ENCODE measurements around the gene LPP.

DNA sequence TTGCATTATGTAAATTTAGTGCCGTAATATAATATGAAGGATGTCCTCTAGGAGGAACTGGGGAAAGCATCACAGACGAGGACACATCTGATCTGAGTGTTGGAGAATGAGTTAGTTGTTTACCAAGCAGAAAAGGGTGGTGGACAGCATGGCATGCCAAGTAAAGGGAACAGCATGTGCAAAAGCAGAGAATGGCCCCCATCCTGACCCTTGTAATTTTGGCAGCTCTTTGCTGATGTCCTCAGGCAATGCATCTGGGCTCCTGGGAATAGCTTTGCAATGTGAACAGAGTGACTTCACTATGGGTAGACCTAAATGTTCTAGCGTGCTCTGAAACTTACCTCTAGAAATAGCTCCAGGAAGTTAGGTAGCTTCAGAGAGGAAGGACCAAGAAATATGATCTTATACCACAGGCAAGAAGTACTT is 263.3 kb downstream of the LPP start:
- TF ChIP-seq POLR2A (IDR thresholded peaks at IDR 0.05; ENCODE audit: low read depth, low read length) (no peak), TAF1 (IDR thresholded peaks at IDR 0.05; ENCODE audit: low read depth, low read length) (no peak), SPI1 (IDR thresholded peaks at IDR 0.05; ENCODE audit: low read depth, low read length) (no peak), POLR2AphosphoS5 (IDR thresholded peaks at IDR 0.05; ENCODE audit: low read depth, low read length) (no peak), PAX5 (IDR thresholded peaks at IDR 0.05; ENCODE audit: insufficient read depth, low read length, severe bottlenecking) (no peak), POU2F2 (IDR thresholded peaks at IDR 0.05; ENCODE audit: low read depth, low read length) (no peak)

All from GM12891 (cell line).